Subcutaneous preadipocyte (primary cell): ENCODE data around the gene PHOX2A. TPM values are rescaled to one million over a fixed set of nuclear protein-coding genes. Genes with fewer than 3 reads are reported as not detected.

Experiments
- total RNA-seq: library from RNA; depleted of rRNA; stranded (reverse); fragments of >200 nt; gene quantifications from 2 replicates; pipeline ENCODE4 v1.2.3, GENCODE V29; 2012

Gene PHOX2A
- not detected in 2 replicates for total RNA-seq

DNA sequence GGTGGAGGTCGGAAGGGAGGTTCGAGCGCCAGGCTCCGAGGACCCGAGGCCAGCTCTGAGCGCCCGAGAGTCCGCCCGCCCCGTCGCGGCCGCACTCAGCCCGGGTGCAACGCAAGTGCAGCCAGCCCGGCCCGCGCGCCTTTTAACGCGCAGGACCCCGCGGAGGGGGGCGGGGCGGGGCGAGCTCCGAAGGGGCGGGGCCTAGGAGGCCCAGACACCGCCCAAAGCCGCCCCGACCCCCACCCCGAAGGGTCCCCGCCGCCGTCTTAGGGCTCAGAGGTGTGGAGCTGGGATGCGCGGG is at the start of gene PHOX2A:
Gene PHOX2A, minus strand, starts transcription at position 117 of the 301 bp plus-strand sequence. CDS start 172 bp downstream, outside the sequence.

GRCh38 chr11:72224564-72225410 is 19.2 kb downstream of the PHOX2A start, which contains the start of gene INPPL1:
TSS of gene INPPL1 (plus strand) at chr11:72224767. CDS start at chr11:72224985, 218 bp downstream.

GRCh38 chr11:72216638-72217037 is 27.3 kb downstream of the PHOX2A start, which contains the start of gene FOLR2:
TSS of gene FOLR2 (plus strand) at chr11:72216794. CDS start at chr11:72218585, 1,791 bp downstream.

GRCh38 chr11:72191961-72192381 is 52.0 kb downstream of the PHOX2A start, which contains the start of gene FOLR1:
TSS of gene FOLR1 (plus strand) at chr11:72192140. CDS start at chr11:72192174, 34 bp downstream.

Other genes starting within 250 kb of the PHOX2A start
- gene IL18BP, start 245.3 kb downstream of the PHOX2A start, total RNA-seq = 2.2 and 3.5 TPM in 2 replicates
- gene NUMA1, start 163.6 kb downstream of the PHOX2A start, total RNA-seq = 104 and 145 TPM in 2 replicates
- 5.9 and 6.2 TPM in 2 replicates for gene LRRC51, start 163.3 kb downstream of the PHOX2A start, total RNA-seq
- 103 and 134 TPM in 2 replicates for gene LAMTOR1, start 140.9 kb downstream of the PHOX2A start, total RNA-seq
- gene TOMT, start 138.3 kb downstream of the PHOX2A start, total RNA-seq = under 0.01 TPM in 1 of 2 replicates, not detected in the other
- 21.1 and 38.6 TPM in 2 replicates for gene ANAPC15, start 131.5 kb downstream of the PHOX2A start, total RNA-seq
- 0.39 and 1.1 TPM in 2 replicates for gene FOLR3, start 108.5 kb downstream of the PHOX2A start, total RNA-seq
- not detected in 2 replicates for gene FOLR1, start 52.0 kb downstream of the PHOX2A start, total RNA-seq
- gene FOLR2, start 27.4 kb downstream of the PHOX2A start, total RNA-seq = not detected in 2 replicates
- gene INPPL1, start 19.4 kb downstream of the PHOX2A start, total RNA-seq = 43.4 and 64.9 TPM in 2 replicates
- 40.1 and 55.9 TPM in 2 replicates for gene CLPB, start 190.4 kb upstream of the PHOX2A start, total RNA-seq